HCT116 (cell line): ENCODE results near the gene GK2. TPM values are rescaled to one million over a fixed set of nuclear protein-coding genes. Genes with fewer than 3 reads are reported as not detected.

ENCODE experiments used
- total RNA-seq: library from RNA; stranded (reverse); gene quantifications from one replicate; pipeline ENCODE4 v1.2.1, GENCODE V29; 2021; ENCODE audit not compliant: unreplicated experiment

GK2 gene
- total RNA-seq, 1 experiment from 2014 or later = not detected

Other genes with a start within 250 kb of the GK2 start
- gene NAA11, start 82.2 kb downstream of the GK2 start, total RNA-seq = not detected